Measurements from ENCODE around the gene FOXP2.

DNA sequence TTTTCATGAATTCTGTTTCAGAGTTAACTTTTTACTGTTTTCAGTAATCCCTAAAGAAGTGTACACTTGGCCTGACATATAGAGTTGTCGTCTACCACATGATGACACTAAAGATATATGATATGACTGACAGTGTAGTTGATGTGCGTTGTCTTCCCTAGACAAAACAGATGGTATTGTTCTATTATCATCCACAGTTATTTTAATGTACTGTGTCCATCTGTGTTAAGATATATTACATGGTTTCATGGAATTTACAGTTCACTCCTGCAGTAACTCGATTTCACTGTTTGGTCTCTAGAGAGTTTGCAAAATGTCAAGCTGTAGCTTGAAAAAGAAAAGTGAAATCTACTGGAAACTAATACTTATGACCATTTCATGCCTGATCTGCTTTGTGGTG, 18.1 kb downstream of the FOXP2 start:
- TF ChIP-seq JUN (CRISPR knock-in tag; IDR thresholded peaks at IDR 0.05) (no peak), DPF2 (CRISPR knock-in tag; IDR thresholded peaks at IDR 0.05; ENCODE audit: borderline replicate concordance, low read depth) (no peak), CBX1 (IDR thresholded peaks at IDR 0.05; ENCODE audit: low read depth) (no peak), BRCA1 (CRISPR knock-in tag; IDR thresholded peaks at IDR 0.05) (no peak), FOXM1 (CRISPR knock-in tag; IDR thresholded peaks at IDR 0.05) (no peak), ZNF274 (CRISPR knock-in tag; IDR thresholded peaks at IDR 0.05) (no peak), MTF1 (CRISPR knock-in tag; IDR thresholded peaks at IDR 0.05) (no peak)
- TF ChIP-seq, protein P1, sequence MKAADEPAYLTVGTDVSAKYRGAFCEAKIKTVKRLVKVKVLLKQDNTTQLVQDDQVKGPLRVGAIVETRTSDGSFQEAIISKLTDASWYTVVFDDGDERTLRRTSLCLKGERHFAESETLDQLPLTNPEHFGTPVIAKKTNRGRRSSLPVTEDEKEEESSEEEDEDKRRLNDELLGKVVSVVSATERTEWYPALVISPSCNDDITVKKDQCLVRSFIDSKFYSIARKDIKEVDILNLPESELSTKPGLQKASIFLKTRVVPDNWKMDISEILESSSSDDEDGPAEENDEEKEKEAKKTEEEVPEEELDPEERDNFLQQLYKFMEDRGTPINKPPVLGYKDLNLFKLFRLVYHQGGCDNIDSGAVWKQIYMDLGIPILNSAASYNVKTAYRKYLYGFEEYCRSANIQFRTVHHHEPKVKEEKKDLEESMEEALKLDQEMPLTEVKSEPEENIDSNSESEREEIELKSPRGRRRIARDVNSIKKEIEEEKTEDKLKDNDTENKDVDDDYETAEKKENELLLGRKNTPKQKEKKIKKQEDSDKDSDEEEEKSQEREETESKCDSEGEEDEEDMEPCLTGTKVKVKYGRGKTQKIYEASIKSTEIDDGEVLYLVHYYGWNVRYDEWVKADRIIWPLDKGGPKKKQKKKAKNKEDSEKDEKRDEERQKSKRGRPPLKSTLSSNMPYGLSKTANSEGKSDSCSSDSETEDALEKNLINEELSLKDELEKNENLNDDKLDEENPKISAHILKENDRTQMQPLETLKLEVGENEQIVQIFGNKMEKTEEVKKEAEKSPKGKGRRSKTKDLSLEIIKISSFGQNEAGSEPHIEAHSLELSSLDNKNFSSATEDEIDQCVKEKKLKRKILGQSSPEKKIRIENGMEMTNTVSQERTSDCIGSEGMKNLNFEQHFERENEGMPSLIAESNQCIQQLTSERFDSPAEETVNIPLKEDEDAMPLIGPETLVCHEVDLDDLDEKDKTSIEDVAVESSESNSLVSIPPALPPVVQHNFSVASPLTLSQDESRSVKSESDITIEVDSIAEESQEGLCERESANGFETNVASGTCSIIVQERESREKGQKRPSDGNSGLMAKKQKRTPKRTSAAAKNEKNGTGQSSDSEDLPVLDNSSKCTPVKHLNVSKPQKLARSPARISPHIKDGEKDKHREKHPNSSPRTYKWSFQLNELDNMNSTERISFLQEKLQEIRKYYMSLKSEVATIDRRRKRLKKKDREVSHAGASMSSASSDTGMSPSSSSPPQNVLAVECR (CRISPR knock-in tag; IDR thresholded peaks at IDR 0.05; ENCODE audit: borderline replicate concordance) = no peak
- TF ChIP-seq, protein P2, sequence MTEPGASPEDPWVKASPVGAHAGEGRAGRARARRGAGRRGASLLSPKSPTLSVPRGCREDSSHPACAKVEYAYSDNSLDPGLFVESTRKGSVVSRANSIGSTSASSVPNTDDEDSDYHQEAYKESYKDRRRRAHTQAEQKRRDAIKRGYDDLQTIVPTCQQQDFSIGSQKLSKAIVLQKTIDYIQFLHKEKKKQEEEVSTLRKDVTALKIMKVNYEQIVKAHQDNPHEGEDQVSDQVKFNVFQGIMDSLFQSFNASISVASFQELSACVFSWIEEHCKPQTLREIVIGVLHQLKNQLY (CRISPR knock-in tag; IDR thresholded peaks at IDR 0.05) = no peak
- TF ChIP-seq, protein P3, sequence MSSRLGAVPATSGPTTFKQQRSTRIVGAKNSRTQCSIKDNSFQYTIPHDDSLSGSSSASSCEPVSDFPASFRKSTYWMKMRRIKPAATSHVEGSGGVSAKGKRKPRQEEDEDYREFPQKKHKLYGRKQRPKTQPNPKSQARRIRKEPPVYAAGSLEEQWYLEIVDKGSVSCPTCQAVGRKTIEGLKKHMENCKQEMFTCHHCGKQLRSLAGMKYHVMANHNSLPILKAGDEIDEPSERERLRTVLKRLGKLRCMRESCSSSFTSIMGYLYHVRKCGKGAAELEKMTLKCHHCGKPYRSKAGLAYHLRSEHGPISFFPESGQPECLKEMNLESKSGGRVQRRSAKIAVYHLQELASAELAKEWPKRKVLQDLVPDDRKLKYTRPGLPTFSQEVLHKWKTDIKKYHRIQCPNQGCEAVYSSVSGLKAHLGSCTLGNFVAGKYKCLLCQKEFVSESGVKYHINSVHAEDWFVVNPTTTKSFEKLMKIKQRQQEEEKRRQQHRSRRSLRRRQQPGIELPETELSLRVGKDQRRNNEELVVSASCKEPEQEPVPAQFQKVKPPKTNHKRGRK (CRISPR knock-in tag; IDR thresholded peaks at IDR 0.05) = no peak
- TF ChIP-seq, protein P4, sequence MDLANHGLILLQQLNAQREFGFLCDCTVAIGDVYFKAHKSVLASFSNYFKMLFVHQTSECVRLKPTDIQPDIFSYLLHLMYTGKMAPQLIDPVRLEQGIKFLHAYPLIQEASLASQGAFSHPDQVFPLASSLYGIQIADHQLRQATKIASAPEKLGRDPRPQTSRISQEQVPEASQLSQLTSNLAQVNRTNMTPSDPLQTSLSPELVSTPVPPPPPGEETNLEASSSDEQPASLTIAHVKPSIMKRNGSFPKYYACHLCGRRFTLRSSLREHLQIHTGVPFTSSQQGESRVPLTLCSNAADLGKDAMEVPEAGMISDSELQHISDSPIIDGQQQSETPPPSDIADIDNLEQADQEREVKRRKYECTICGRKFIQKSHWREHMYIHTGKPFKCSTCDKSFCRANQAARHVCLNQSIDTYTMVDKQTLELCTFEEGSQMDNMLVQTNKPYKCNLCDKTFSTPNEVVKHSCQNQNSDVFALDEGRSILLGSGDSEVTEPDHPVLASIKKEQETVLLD (CRISPR knock-in tag; IDR thresholded peaks at IDR 0.05; ENCODE audit: low read depth) = no peak
- TF ChIP-seq, protein P5, sequence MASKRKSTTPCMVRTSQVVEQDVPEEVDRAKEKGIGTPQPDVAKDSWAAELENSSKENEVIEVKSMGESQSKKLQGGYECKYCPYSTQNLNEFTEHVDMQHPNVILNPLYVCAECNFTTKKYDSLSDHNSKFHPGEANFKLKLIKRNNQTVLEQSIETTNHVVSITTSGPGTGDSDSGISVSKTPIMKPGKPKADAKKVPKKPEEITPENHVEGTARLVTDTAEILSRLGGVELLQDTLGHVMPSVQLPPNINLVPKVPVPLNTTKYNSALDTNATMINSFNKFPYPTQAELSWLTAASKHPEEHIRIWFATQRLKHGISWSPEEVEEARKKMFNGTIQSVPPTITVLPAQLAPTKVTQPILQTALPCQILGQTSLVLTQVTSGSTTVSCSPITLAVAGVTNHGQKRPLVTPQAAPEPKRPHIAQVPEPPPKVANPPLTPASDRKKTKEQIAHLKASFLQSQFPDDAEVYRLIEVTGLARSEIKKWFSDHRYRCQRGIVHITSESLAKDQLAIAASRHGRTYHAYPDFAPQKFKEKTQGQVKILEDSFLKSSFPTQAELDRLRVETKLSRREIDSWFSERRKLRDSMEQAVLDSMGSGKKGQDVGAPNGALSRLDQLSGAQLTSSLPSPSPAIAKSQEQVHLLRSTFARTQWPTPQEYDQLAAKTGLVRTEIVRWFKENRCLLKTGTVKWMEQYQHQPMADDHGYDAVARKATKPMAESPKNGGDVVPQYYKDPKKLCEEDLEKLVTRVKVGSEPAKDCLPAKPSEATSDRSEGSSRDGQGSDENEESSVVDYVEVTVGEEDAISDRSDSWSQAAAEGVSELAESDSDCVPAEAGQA (IDR thresholded peaks at IDR 0.05; ENCODE audit: low read depth) = no peak
- TF ChIP-seq, protein P5 (CRISPR knock-in tag; IDR thresholded peaks at IDR 0.05; ENCODE audit: borderline replicate concordance) = no peak
- TF ChIP-seq, protein P6, sequence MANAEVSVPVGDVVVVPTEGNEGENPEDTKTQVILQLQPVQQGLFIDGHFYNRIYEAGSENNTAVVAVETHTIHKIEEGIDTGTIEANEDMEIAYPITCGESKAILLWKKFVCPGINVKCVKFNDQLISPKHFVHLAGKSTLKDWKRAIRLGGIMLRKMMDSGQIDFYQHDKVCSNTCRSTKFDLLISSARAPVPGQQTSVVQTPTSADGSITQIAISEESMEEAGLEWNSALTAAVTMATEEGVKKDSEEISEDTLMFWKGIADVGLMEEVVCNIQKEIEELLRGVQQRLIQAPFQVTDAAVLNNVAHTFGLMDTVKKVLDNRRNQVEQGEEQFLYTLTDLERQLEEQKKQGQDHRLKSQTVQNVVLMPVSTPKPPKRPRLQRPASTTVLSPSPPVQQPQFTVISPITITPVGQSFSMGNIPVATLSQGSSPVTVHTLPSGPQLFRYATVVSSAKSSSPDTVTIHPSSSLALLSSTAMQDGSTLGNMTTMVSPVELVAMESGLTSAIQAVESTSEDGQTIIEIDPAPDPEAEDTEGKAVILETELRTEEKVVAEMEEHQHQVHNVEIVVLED (CRISPR knock-in tag; IDR thresholded peaks at IDR 0.05; ENCODE audit: borderline replicate concordance) = no peak
